ENCODE results near the gene RCBTB2.

DNA sequence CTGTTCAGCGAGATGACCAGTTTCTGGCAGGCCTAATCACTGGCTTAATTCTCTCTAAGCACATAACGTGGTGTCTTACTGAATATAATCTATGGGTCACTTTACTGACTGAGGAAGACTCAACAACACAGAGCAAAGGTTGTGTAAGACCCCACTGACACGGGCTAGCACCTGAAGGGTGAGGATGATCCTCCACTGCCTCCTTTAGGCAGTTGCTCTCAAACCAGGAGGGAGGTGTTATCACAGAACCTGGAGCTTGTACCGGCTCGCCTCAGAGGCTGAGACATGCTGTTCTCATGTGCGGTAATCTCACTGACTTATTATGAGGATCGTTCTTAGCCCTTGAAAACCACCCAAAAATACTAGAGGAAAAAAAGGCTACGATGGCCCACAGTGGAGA lies 28.3 kb downstream of the RCBTB2 start:
- no peak for TF ChIP-seq EP300 (IDR thresholded peaks at IDR 0.05)
- no peak for TF ChIP-seq CTCF (IDR thresholded peaks at IDR 0.05)
- no peak for TF ChIP-seq POLR2A (IDR thresholded peaks at IDR 0.05)
